ENCODE results near the gene OR2A5.
"Not testable (repeated sequence)": the region's sequence is repeated elsewhere in the genome, so short reads cannot be mapped to it uniquely, and the experiment has no call there.

OR2A5 gene

GRCh38 chr7:144009361-144009760, 39.4 kb upstream of the OR2A5 start:
- Histone ChIP-seq H3F3A (ENCODE audit: low read depth) (no peaks in the 10 kb centered on the region), H3K4me1 (ENCODE audit: insufficient read depth, low read length, poor library complexity, severe bottlenecking) (no peaks in the 10 kb centered on the region), H3K9me3 (ENCODE audit: insufficient read depth, low read depth, low read length) (peaks cover 5% of the 10 kb centered on the region; the same call in 1 of the 2 replicates), H3K79me2 (ENCODE audit: insufficient read depth, low read length) (no peaks in the 10 kb centered on the region), H3K4me3 (ENCODE audit: low read length, poor library complexity, severe bottlenecking) (no peak overlapping the region), H3K4me2 (ENCODE audit: low read depth, low read length, poor library complexity, severe bottlenecking) (no peak overlapping the region), H3K9me2 (replicated peaks; ENCODE audit: low read depth, low read length) (no peaks in the 10 kb centered on the region), H3K36me3 (ENCODE audit: insufficient read depth, low read length) (no peaks in the 10 kb centered on the region), H4K20me1 (ENCODE audit: insufficient read depth, low read length, poor library complexity, severe bottlenecking) (no peaks in the 10 kb centered on the region), H3K9ac (ENCODE audit: low read depth, low read length, poor library complexity, severe bottlenecking) (no peak overlapping the region), H3K27me3 (ENCODE audit: insufficient read depth, low read length, poor library complexity, severe bottlenecking) (no peaks in the 10 kb centered on the region), H2AFZ (ENCODE audit: low read length) (no peak overlapping the region)
- TF ChIP-seq EZH2phosphoT487 (IDR thresholded peaks at IDR 0.05; ENCODE audit: borderline replicate concordance) = no peak
- TF ChIP-seq, protein P1, sequence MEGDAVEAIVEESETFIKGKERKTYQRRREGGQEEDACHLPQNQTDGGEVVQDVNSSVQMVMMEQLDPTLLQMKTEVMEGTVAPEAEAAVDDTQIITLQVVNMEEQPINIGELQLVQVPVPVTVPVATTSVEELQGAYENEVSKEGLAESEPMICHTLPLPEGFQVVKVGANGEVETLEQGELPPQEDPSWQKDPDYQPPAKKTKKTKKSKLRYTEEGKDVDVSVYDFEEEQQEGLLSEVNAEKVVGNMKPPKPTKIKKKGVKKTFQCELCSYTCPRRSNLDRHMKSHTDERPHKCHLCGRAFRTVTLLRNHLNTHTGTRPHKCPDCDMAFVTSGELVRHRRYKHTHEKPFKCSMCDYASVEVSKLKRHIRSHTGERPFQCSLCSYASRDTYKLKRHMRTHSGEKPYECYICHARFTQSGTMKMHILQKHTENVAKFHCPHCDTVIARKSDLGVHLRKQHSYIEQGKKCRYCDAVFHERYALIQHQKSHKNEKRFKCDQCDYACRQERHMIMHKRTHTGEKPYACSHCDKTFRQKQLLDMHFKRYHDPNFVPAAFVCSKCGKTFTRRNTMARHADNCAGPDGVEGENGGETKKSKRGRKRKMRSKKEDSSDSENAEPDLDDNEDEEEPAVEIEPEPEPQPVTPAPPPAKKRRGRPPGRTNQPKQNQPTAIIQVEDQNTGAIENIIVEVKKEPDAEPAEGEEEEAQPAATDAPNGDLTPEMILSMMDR (conservative IDR thresholded peaks at IDR 0.05; ENCODE audit: low read length) = no peak

GRCh38 chr7:144010061-144010460, 38.7 kb upstream of the OR2A5 start:
- H3K4me1 ChIP-seq (ENCODE audit: insufficient read depth, low read length, poor library complexity, severe bottlenecking); H3K9me3 ChIP-seq (ENCODE audit: insufficient read depth, low read depth, low read length); H3K36me3 ChIP-seq (ENCODE audit: insufficient read depth, low read length); H3F3A ChIP-seq (ENCODE audit: low read depth); H3K4me3 ChIP-seq (ENCODE audit: low read length, poor library complexity, severe bottlenecking); H3K9ac ChIP-seq (ENCODE audit: low read depth, low read length, poor library complexity, severe bottlenecking); H2AFZ ChIP-seq (ENCODE audit: low read length); H4K20me1 ChIP-seq (ENCODE audit: insufficient read depth, low read length, poor library complexity, severe bottlenecking); H3K79me2 ChIP-seq (ENCODE audit: insufficient read depth, low read length); H3K27me3 ChIP-seq (ENCODE audit: insufficient read depth, low read length, poor library complexity, severe bottlenecking); H3K9me2 ChIP-seq (replicated peaks; ENCODE audit: low read depth, low read length); H3K4me2 ChIP-seq (ENCODE audit: low read depth, low read length, poor library complexity, severe bottlenecking): not testable (repeated sequence)

- H3K9me3 ChIP-seq (ENCODE audit: insufficient read depth, low read depth, low read length); H3K4me2 ChIP-seq (ENCODE audit: low read depth, low read length, poor library complexity, severe bottlenecking); H3K79me2 ChIP-seq (ENCODE audit: insufficient read depth, low read length); H2AFZ ChIP-seq (ENCODE audit: low read length); H3K27me3 ChIP-seq (ENCODE audit: insufficient read depth, low read length, poor library complexity, severe bottlenecking); H3K9ac ChIP-seq (ENCODE audit: low read depth, low read length, poor library complexity, severe bottlenecking); H3K36me3 ChIP-seq (ENCODE audit: insufficient read depth, low read length); H3F3A ChIP-seq (ENCODE audit: low read depth); H3K9me2 ChIP-seq (replicated peaks; ENCODE audit: low read depth, low read length); H3K4me1 ChIP-seq (ENCODE audit: insufficient read depth, low read length, poor library complexity, severe bottlenecking); H4K20me1 ChIP-seq (ENCODE audit: insufficient read depth, low read length, poor library complexity, severe bottlenecking); H3K4me3 ChIP-seq (ENCODE audit: low read length, poor library complexity, severe bottlenecking): not testable (repeated sequence)
Observed at GRCh38 chr7:144010821-144011220, 37.9 kb upstream of the OR2A5 start.

- Histone ChIP-seq H3F3A (ENCODE audit: low read depth) (no peaks in the 10 kb centered on the region), H3K36me3 (ENCODE audit: insufficient read depth, low read length) (no peaks in the 10 kb centered on the region), H2AFZ (ENCODE audit: low read length) (no peak overlapping the region), H3K27me3 (ENCODE audit: insufficient read depth, low read length, poor library complexity, severe bottlenecking) (no peaks in the 10 kb centered on the region), H3K4me1 (ENCODE audit: insufficient read depth, low read length, poor library complexity, severe bottlenecking) (no peaks in the 10 kb centered on the region), H3K4me3 (ENCODE audit: low read length, poor library complexity, severe bottlenecking) (no peak overlapping the region), H3K4me2 (ENCODE audit: low read depth, low read length, poor library complexity, severe bottlenecking) (no peak overlapping the region), H3K79me2 (ENCODE audit: insufficient read depth, low read length) (no peaks in the 10 kb centered on the region), H3K9ac (ENCODE audit: low read depth, low read length, poor library complexity, severe bottlenecking) (no peak overlapping the region), H4K20me1 (ENCODE audit: insufficient read depth, low read length, poor library complexity, severe bottlenecking) (no peaks in the 10 kb centered on the region), H3K9me2 (replicated peaks; ENCODE audit: low read depth, low read length) (no peaks in the 10 kb centered on the region), H3K9me3 (ENCODE audit: insufficient read depth, low read depth, low read length) (peaks cover 5% of the 10 kb centered on the region; the same call in 1 of the 2 replicates)
- no peak for TF ChIP-seq EZH2phosphoT487 (IDR thresholded peaks at IDR 0.05; ENCODE audit: borderline replicate concordance)
Observed at GRCh38 chr7:144011458-144012230, 37.1 kb upstream of the OR2A5 start.

Data from Loucy (cell line).